CD14-positive monocyte (primary cell): Measurements from ENCODE around the gene NTM. TPM values are rescaled to one million over a fixed set of nuclear protein-coding genes. Genes with fewer than 3 reads are reported as not detected.

Source experiments
- DNase-seq, 3 donors: peaks; one replicate each; pipeline ENCODE4 v3.0.0-alpha.2; 2011 to 2022
- H2AFZ ChIP-seq: 2 replicates; pipeline ENCODE4 v1.6.0; 2012; ENCODE audit warnings: mild to moderate bottlenecking, low read depth, low read length, inconsistent platforms; ENCODE audit not compliant: insufficient read depth, poor library complexity, severe bottlenecking
- H3K27ac ChIP-seq, 2 donors: 1 replicate in 1 of 2; 2 replicates in 1 of 2; pipeline ENCODE4 v1.5.1; 2012 to 2013; ENCODE audit warnings: low read length in 2 of 2, control low read depth in 1 of 2, inconsistent platforms in 1 of 2, low read depth in 1 of 2, mild to moderate bottlenecking in 1 of 2
- H3K27me3 ChIP-seq, 2 donors: one replicate each; pipeline versions ENCODE4 v1.6.0 to v1.6.1; 2011 to 2013; ENCODE audit warnings: low read length in 2 of 2; ENCODE audit not compliant: control insufficient read depth in 2 of 2, insufficient read depth in 2 of 2
- H3K36me3 ChIP-seq, 2 donors: replicated peaks in 1 of 2; 1 replicate in 1 of 2; 2 replicates in 1 of 2; pipeline versions ENCODE4 v1.5.1 to v1.6.1; 2012 to 2013; ENCODE audit warnings: low read length in 2 of 2, control low read depth in 1 of 2, inconsistent platforms in 1 of 2, mild to moderate bottlenecking in 1 of 2; ENCODE audit not compliant: insufficient read depth in 2 of 2, control insufficient read depth in 1 of 2
- H3K4me1 ChIP-seq, 2 donors: 1 replicate in 1 of 2; 2 replicates in 1 of 2; pipeline versions ENCODE4 v1.5.1 to v1.6.1; 2012 to 2013; ENCODE audit warnings: low read length in 2 of 2, control low read depth in 1 of 2, inconsistent platforms in 1 of 2, mild to moderate bottlenecking in 1 of 2, moderate library complexity in 1 of 2; ENCODE audit not compliant: insufficient read depth in 2 of 2, control insufficient read depth in 1 of 2
- H3K4me2 ChIP-seq: replicated peaks from 2 replicates; pipeline ENCODE3; 2012; ENCODE audit warnings: low read length, moderate library complexity, mild to moderate bottlenecking; ENCODE audit not compliant: poor library complexity, severe bottlenecking; ENCODE audit errors: extremely low read depth
- H3K4me3 ChIP-seq, 3 experiments: fragments of 200-600 bp in 1 of 3; sonication (generic) in 1 of 3; replicated peaks in 1 of 3; 1 replicate in 2 of 3; 2 replicates in 1 of 3; pipeline ENCODE4 v1.5.1; 2011 to 2013; ENCODE audit warnings: low read length in 3 of 3, mild to moderate bottlenecking in 3 of 3, control low read depth in 2 of 3, low read depth in 2 of 3, inconsistent platforms in 1 of 3, moderate library complexity in 1 of 3
- H3K79me2 ChIP-seq: 2 replicates; pipeline ENCODE4 v1.6.0; 2012; ENCODE audit warnings: mild to moderate bottlenecking, control low read depth, inconsistent platforms, low read length, moderate library complexity; ENCODE audit not compliant: insufficient read depth
- H3K9ac ChIP-seq: 2 replicates; pipeline ENCODE4 v1.6.0; 2017; ENCODE audit warnings: low read length, mild to moderate bottlenecking; ENCODE audit not compliant: insufficient read depth, poor library complexity, severe bottlenecking
- H3K9me3 ChIP-seq, 2 donors: replicated peaks in 1 of 2; 1 replicate in 1 of 2; 2 replicates in 1 of 2; pipeline versions ENCODE4 v1.5.1 to v1.6.1; 2012 to 2013; ENCODE audit warnings: low read length in 2 of 2, control low read depth in 1 of 2; ENCODE audit not compliant: control insufficient read depth in 1 of 2, insufficient read depth in 1 of 2
- H4K20me1 ChIP-seq: 2 replicates; pipeline ENCODE4 v1.6.0; 2012; ENCODE audit warnings: mild to moderate bottlenecking, low read length, control low read depth, moderate library complexity; ENCODE audit not compliant: insufficient read depth
- H3K27ac Mint-ChIP-seq, 7 donors: one replicate each; pipeline ENCODE4 v1.8.0; 2020; ENCODE audit warnings: mild to moderate bottlenecking in 7 of 7, mixed read lengths in 7 of 7, moderate library complexity in 6 of 7, inconsistent platforms in 2 of 7
- H3K27me3 Mint-ChIP-seq, 3 donors: one replicate each; pipeline ENCODE4 v1.8.0; 2021 to 2022; ENCODE audit warnings: low read depth in 3 of 3, mild to moderate bottlenecking in 3 of 3, mixed read lengths in 3 of 3, moderate library complexity in 3 of 3, inconsistent platforms in 1 of 3
- H3K36me3 Mint-ChIP-seq, 2 donors: one replicate each; pipeline ENCODE4 v1.8.0; 2020; ENCODE audit warnings: mixed read lengths in 2 of 2, inconsistent platforms in 1 of 2, mild to moderate bottlenecking in 1 of 2
- H3K4me1 Mint-ChIP-seq: one replicate; pipeline ENCODE4 v1.8.0; 2020; ENCODE audit warnings: mild to moderate bottlenecking, mixed read lengths
- H3K4me3 Mint-ChIP-seq, 2 donors: one replicate each; pipeline ENCODE4 v1.8.0; 2020; ENCODE audit warnings: mild to moderate bottlenecking in 2 of 2, mixed read lengths in 2 of 2, moderate library complexity in 1 of 2
- H3K9me3 Mint-ChIP-seq, 7 donors: one replicate each; pipeline ENCODE4 v1.8.0; 2020 to 2022; ENCODE audit warnings: mixed read lengths in 7 of 7, mild to moderate bottlenecking in 6 of 7, moderate library complexity in 6 of 7, inconsistent platforms in 2 of 7
- CTCF ChIP-seq: fragments of 200-600 bp; IDR thresholded peaks from one replicate; pipeline ENCODE4 v1.8.0; 2022; ENCODE audit warnings: antibody characterized with exemption, mild to moderate bottlenecking
- WGBS: methylation state at CpG from one replicate; pipeline ENCODE4 v1.1.5; 2013; ENCODE audit warnings: missing lambda C conversion rate; ENCODE audit not compliant: insufficient coverage; 5-methylcytosine and 5-hydroxymethylcytosine counted together
- intact Hi-C, 2 donors: fragments of 100-400 bp; cut with micrococcal nuclease; formaldehyde crosslinking; loops; one replicate each; pipeline versions ENCODE4 v1.15.0 to v1.15.1; 2023
- polyA plus RNA-seq, 3 donors: library from polyadenylated mRNA; depleted of rRNA in 1 of 3; unstranded in 2 of 3; stranded (reverse) in 1 of 3; fragments of 300-500 nt in 2 of 3; fragments of >200 nt in 1 of 3; fragmentation: Illumina TruSeq in 2 of 3; gene quantifications; 1 replicate in 2 of 3; 2 replicates in 1 of 3; pipeline ENCODE4 v1.2.3, GENCODE V29; 2012 to 2021

The NTM gene
- polyA plus RNA-seq, 3 donors = not detected

GRCh38 chr11:131754671-131755070 lies 384.3 kb downstream of the NTM start:
- no peak for DNase-seq
- no peaks in the 10 kb centered on the region for H3K27me3 ChIP-seq
- intact Hi-C loops = no loop called here
- Mint-ChIP-seq H3K4me1 (no peaks in the 10 kb centered on the region), H3K27ac (no peak overlapping the region), H3K27me3 (peaks cover 0 to 4% (median 4%) of the 10 kb centered on the region in 3 donors), H3K9me3 (peaks cover 0 to 8% (median 2%) of the 10 kb centered on the region in 7 donors), H3K4me3 (no peak overlapping the region), H3K36me3 (no peaks in the 10 kb centered on the region)
- no peak overlapping the region for H3K4me2 ChIP-seq
- no peaks in the 10 kb centered on the region for H3K36me3 ChIP-seq
- H3K4me3 ChIP-seq = no peak overlapping the region
- H3K9ac ChIP-seq = no peak overlapping the region
- no peaks in the 10 kb centered on the region for H3K9me3 ChIP-seq
- H4K20me1 ChIP-seq = no peaks in the 10 kb centered on the region
- WGBS = no CpG with 5 or more reads among the region's 3 CpGs
- H3K79me2 ChIP-seq = no peaks in the 10 kb centered on the region
- no peak overlapping the region for H3K27ac ChIP-seq
- no peak for TF ChIP-seq CTCF
- H2AFZ ChIP-seq = no peak overlapping the region
- H3K4me1 ChIP-seq = no peaks in the 10 kb centered on the region

- Histone ChIP-seq H3K27ac (no peak overlapping the region), H3K4me3 (no peak overlapping the region), H4K20me1 (no peaks in the 10 kb centered on the region), H3K9me3 (no peaks in the 10 kb centered on the region), H3K4me1 (no peaks in the 10 kb centered on the region), H3K9ac (no peak overlapping the region), H3K36me3 (no peaks in the 10 kb centered on the region), H2AFZ (no peak overlapping the region), H3K4me2 (no peak overlapping the region), H3K79me2 (no peaks in the 10 kb centered on the region), H3K27me3 (no peaks in the 10 kb centered on the region)
- Mint-ChIP-seq H3K27me3 (peaks cover 2 to 4% (median 3%) of the 10 kb centered on the region in 3 donors), H3K4me3 (no peak overlapping the region), H3K9me3 (peaks cover 0 to 8% (median 3%) of the 10 kb centered on the region in 7 donors), H3K4me1 (no peaks in the 10 kb centered on the region), H3K36me3 (no peaks in the 10 kb centered on the region), H3K27ac (no peak overlapping the region)
- 81% methylated on average over 4 of the region's 6 CpGs for WGBS
- no peak for DNase-seq
- TF ChIP-seq CTCF = no peak
- intact Hi-C loops = no loop called here
These were observed 386.2 kb downstream of the NTM start for GRCh38 chr11:131756479-131757110.
